ENCODE results near the gene GRID1.

GRCh38 chr10:86048571-86048970, 318.0 kb downstream of the GRID1 start:
- TF ChIP-seq CTCF (IDR thresholded peaks at IDR 0.05) (no peak), POLR2A (IDR thresholded peaks at IDR 0.05) (no peak)
